Stimulated activated naive CD8-positive, alpha-beta T cell treated with anti-CD3 and anti-CD28 coated beads, Interleukin-15, Interleukin-2, amounts not matched to agents 100 U/mL and 50 U/mL, for 24 hours (primary cell): Measurements from ENCODE around the gene PAX5.

Experiments used
- ATAC-seq: fragments of 150-1000 bp; cut with Tn5 transposase; one replicate; pipeline ENCODE4 v1.10.0; 2021
- DNase-seq: peaks from one replicate; pipeline ENCODE4 v3.0.0; 2021

The PAX5 gene

DNA sequence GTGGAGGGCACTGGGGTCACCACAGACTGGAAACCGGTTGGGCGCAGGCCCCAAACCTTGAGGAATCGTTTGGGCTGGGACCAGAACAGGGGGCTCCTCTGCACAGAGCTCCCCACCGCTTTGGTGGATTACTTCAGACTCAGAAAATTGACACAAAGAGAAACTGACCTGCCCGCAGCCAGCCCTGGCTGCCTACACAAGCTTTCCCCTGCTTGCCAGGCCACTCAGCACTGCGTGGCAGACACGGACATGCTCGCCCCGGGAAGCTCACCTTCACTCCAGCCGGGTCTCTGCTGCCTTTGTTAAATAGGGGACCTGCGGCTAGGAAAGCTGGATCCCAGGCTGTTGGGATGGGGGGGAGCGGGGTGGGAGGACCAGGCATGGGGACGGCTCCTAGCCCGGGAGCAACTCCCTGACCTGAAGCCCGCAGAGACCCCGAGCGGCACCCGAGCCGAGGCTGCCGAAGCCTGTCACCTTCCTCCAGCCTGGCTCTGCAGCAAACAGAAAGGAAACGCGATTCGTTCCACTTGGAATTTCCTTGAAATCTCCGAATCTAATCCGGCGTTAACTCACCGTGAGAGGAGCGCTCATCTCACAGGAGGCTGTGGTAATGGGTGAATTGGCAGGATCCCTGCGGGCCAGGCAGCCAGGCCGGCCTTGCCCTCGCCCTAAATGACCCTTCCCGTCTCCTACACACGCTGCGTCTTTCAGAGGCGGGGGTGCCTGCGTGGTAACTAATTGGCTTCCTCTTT is 8.8 kb downstream of the PAX5 start:
- DNase-seq (no peak), ATAC-seq (no peak)

DNA sequence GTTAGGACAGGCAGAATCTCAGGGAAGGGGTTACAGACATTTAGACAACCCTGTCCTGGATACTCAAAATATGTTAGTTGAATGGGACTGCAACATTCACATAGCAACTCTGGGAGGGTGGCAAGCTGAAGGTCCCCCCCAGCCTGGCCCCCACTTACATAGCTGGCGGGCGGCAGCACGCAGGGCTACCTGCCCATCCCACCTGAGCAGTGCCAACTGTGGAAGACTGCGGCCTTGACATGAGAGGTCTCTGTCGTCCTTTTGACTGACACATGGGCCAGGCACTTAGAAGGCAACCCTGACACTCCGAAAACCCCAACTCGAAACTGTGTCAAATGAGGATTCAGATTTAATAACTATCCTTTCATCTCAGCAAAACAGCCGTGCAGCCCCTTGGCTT is 16.5 kb downstream of the PAX5 start:
- ATAC-seq, result no peak
- no peak for DNase-seq

- no peak for ATAC-seq
Measured at GRCh38 chr9:37011530-37011929, 22.5 kb downstream of the PAX5 start.

DNA sequence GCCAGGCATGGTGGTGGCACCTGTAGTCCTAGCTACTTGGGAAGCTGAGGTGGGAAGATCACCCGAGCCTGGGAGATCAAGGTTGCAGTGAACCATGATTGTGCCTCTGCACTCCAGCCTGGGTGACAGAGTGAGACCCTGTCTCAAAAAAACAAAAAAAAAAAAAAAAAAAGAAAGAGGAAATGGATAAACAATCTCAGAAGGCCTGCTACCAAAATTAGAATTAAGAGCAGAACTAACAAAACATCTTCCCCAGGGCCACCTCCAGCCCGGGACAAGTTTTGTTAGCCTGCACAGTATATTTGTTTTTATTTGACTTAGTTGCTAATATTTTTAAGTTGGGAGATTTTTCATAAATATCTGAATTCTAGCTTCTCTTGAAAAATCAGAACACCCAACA is 23.1 kb downstream of the PAX5 start:
- ATAC-seq (no peak), DNase-seq (no peak)

More at GRCh38 chr9:37011530-37011929, 22.5 kb downstream of the PAX5 start:
- no peak for DNase-seq

DNA sequence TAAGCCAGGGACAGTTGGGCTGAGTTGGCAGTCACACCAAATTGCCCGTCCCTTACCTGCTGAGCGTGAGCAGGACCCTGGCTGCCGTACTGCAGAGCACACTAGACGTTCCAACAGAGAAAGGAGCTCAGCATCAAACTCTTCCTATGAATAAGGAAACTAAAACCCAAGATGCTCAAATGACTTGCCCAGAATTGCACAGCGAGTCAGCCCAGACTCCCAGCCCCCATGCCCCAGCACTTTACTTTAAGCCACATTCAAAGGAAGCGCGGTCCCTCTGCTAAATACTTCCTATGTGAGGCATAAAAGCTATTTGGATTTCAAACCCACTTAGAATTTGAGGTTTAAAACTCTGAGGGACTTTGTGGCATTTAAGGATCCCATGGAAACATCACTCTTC is 23.9 kb downstream of the PAX5 start:
- DNase-seq (no peak), ATAC-seq (no peak)

DNA sequence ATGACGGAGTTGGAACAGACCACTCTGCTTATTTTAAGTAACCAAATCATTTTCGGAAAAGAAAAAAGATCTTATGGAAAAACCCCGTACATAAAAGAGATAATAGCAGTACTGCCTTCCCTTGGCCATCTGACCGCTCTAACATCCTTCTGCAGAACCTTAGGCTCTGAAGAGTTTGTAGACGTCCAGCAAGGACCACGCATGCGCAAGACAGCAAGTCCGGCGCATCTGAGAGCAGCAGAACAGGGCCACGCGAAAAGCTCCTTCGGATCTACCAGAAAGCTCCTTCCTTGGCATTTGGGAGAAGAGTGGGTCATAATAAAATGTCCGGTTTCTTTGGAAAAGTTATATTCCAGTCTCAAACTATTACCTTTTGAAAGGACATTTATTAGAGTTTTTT is 26.8 kb downstream of the PAX5 start:
- DNase-seq, result no peak
- ATAC-seq, result no peak

GRCh38 chr9:37005517-37006140 is 28.4 kb downstream of the PAX5 start:
- no peak for DNase-seq

DNA sequence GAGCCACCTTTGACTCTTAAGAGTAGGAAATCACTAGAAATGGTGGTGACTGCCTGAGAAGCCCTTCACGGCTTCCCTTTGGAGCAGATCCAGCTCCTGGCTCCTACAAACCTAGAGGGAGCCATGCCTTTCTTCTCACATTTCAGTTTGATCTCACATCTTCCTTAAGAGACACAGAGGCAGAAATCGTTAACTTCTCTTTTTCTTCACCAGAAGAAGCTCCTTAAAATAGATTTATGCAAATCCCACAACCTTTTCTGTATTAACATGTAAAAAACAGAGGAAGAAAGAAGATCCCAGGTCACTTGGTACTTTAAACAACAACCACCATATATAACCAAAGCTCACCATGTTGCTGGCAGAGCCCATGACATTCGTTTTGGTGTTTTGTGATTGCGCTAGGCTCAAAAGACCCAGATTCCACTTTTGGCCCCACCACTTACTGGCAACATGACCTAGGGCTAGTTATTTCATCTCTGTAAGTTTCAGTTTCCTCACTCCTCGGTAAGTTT is 29.6 kb downstream of the PAX5 start:
- ATAC-seq (no peak), DNase-seq (no peak)

More at GRCh38 chr9:37005517-37006140, 28.4 kb downstream of the PAX5 start:
- ATAC-seq, result no peak

GRCh38 chr9:37002413-37003217 is 31.5 kb downstream of the PAX5 start:
- ATAC-seq (no peak), DNase-seq (no peak)

- no peak for DNase-seq
- ATAC-seq, result peak; percentile 22
Measured at GRCh38 chr9:37002036-37002412, 32.0 kb downstream of the PAX5 start.

- ATAC-seq (no peak), DNase-seq (no peak)
Measured at GRCh38 chr9:37001459-37001858, 32.6 kb downstream of the PAX5 start.

- DNase-seq, result no peak
- no peak for ATAC-seq
Measured at GRCh38 chr9:36999728-37000333, 34.2 kb downstream of the PAX5 start.

DNA sequence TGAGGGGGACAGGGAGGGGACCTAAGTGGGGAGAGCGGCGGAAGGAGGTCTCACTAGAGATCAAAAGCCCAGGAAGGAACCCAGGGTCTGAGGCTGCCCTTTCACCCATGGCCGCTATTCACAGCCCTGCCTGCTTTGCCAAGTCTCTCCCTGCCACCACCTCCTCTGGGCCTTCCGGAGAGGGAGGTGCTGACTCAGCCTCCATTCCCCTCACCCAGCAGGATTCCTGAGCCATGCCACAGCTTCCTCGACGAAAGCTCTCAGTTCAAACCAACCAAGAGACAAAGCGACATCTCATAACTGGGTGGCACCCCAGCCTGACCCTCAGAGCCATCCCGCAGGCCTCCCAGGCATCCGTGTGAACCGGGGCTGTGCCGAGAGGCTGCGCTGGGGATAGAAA is 36.7 kb downstream of the PAX5 start:
- DNase-seq (no peak), ATAC-seq (no peak)

DNA sequence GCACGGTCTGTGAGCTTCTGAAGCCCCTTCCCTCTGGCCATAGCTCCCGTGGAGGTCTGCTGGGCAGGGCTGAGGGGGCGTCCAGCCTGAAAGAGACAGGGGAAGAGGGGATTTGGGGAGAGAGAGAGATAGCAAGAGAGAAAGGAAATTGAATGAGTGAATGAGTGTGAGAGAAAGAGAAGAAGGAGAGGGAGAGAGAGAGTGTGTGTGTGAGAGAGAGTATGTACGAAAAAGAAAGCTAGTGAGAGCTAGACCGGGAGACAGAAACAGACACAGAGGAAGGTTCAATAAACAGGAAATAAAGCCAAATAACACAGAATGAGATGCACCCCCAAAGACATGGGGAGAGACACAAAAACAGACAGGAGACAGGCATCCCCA is 37.4 kb downstream of the PAX5 start:
- ATAC-seq (no peak), DNase-seq (no peak)

- peak; percentile 50 for ATAC-seq
Measured at GRCh38 chr9:36995927-36996705, 38.0 kb downstream of the PAX5 start.

GRCh38 chr9:36993933-36994764 is 39.9 kb downstream of the PAX5 start:
- DNase-seq (peak; percentile 46), ATAC-seq (no peak)

More at GRCh38 chr9:36995927-36996705, 38.0 kb downstream of the PAX5 start:
- peak; percentile 68 for DNase-seq

GRCh38 chr9:36992501-36993316 is 41.4 kb downstream of the PAX5 start:
- ATAC-seq, result no peak
- no peak for DNase-seq

GRCh38 chr9:36991516-36992134 is 42.4 kb downstream of the PAX5 start:
- DNase-seq, result peak; percentile 72
- no peak for ATAC-seq

GRCh38 chr9:36988848-36989247 is 45.2 kb downstream of the PAX5 start:
- ATAC-seq (no peak), DNase-seq (no peak)
